Activated CD4-positive, alpha-beta T cell treated with anti-CD3 and anti-CD28 coated beads, Interleukin-2, amount 10 ng/mL, durations not matched to agents 7 days and 5 days (primary cell): ENCODE data around the gene TBC1D10B. TPM values are rescaled to one million over a fixed set of nuclear protein-coding genes. Genes with fewer than 3 reads are reported as not detected.
A peak's percentile ranks its signal among the peaks of the same experiment; 100 is the strongest.

Experiments used
- CTCF ChIA-PET: fragments of 350-600 bp; sonication (Branson Sonifier 250); formaldehyde crosslinking; loops from one replicate; lab custom pipeline; 2021; ENCODE audit warnings: antibody characterized with exemption; lab: Charles Lee
- POLR2A ChIA-PET: fragments of 350-600 bp; sonication (Branson Sonifier 250); formaldehyde crosslinking; loops from one replicate; lab custom pipeline; 2021; ENCODE audit warnings: antibody characterized with exemption; lab: Charles Lee
- DNase-seq: peaks from one replicate; pipeline ENCODE4 v3.0.0-alpha.2; 2020
- H3K27ac Mint-ChIP-seq: one replicate; pipeline ENCODE4 v1.8.0; 2021; ENCODE audit warnings: mild to moderate bottlenecking, moderate library complexity, mixed read lengths
- H3K27me3 Mint-ChIP-seq: one replicate; pipeline ENCODE4 v1.8.0; 2021; ENCODE audit warnings: mixed read lengths
- H3K36me3 Mint-ChIP-seq: one replicate; pipeline ENCODE4 v1.8.0; 2021; ENCODE audit warnings: low read depth, mixed read lengths
- H3K4me1 Mint-ChIP-seq: one replicate; pipeline ENCODE4 v1.8.0; 2021; ENCODE audit warnings: mixed read lengths
- H3K4me3 Mint-ChIP-seq: one replicate; pipeline ENCODE4 v1.8.0; 2021; ENCODE audit warnings: mild to moderate bottlenecking, moderate library complexity, mixed read lengths
- H3K9me3 Mint-ChIP-seq: one replicate; pipeline ENCODE4 v1.8.0; 2021; ENCODE audit warnings: mixed read lengths
- total RNA-seq, 2 experiments: library from RNA; stranded (reverse); gene quantifications; one replicate each; pipeline ENCODE4 v1.2.3, GENCODE V29; 2021

Gene TBC1D10B
- total RNA-seq, 2 experiments from 2014 or later = 63.9 to 69.9 TPM

DNA sequence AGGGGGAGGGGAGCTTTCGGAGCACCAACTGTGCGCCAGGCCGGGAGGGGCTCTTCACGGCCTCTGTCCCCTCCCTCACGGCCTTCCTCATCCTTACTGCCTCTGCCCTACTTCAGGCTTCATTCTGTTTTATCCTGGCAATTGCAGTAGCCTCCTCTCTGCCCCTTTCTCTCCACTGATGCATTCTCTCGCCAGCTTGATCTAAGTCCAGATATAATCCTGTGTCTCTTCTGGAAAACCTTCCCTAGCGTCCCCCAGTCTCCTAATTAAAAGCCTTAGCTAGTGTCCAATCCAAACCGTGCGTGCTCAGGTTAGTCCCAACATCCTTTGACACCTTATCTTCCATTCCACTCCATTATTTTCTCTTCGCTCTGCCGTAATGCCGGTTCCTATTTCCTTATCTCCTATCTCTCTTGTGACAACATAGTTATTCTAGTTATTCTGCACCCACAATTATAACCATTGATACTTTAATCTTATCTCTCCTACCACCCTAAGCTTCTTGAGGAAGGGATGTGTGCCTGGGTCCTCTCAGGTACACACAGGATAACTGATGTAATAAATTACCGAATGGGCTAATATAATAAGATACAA, 25.8 kb upstream of the TBC1D10B start:
- Mint-ChIP-seq H3K36me3 (peaks cover 22% of the 10 kb centered on the region), H3K4me1 (peaks cover 44% of the 10 kb centered on the region), H3K27ac (peak overlapping the region; percentile 87), H3K9me3 (no peaks in the 10 kb centered on the region), H3K4me3 (peak overlapping the region; percentile 95), H3K27me3 (no peaks in the 10 kb centered on the region)
- DNase-seq = no peak
- CTCF ChIA-PET = interaction anchor here (0.6 to 2.6 kb wide), 12 partner anchors 9 to 298 kb away, joined by 3 to 24 read pairs (median 4); partner anchors contain the start of genes DCTPP1, MYL11, SEPTIN1 and TBC1D10B
- POLR2A ChIA-PET = interaction anchor here (1.5 kb wide), 1 partner anchor 14 kb away, joined by 9 read pairs; the partner anchor contains the start of gene SEPTIN1

DNA sequence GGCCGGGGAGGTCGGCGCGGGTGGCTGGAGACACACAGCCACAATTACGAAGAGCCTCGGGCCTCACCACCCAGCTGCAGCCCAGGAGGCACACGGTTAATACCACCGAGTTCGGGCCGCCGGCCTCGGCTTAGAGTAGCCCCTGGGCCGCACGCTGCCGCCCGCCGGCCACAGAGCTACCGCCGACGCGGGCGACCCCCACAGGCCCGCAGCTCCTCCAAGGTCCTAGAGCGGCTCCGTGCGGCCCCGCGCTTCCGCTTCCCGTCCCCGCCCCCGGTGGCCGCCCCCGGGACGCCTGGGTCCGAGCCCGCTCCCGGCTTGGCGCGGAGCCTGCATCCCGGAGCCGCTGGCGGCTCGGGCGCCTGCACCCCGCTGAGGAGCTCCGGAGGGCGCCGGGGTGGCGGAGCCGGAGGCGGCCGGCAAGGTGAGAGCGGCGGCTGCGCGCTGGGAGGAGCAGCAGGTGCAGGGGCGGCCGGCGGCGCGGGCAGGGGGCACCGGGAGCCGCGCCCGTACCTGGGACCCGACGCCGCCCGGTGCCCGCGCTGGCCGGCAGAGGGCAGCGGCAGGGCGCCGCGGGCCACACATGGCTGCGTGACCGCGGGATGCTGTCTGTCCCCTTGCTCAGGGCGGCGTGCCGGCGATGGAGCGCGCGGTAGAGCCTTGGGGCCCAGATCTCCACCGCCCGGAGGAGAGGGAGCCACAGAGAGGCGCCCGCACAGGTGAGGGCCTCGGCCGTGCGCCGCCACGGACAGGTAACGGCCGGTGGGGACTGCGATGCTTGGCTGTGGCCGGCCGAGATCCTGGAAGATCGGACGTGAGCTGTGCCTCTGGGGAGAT, 25.1 kb upstream of the TBC1D10B start, which contains the start of gene ZNF48:
Gene ZNF48, plus strand, starts transcription at position 266 of the 837 bp plus-strand sequence. Its CDS starts 375 bp downstream, at position 641.
- H3K27ac Mint-ChIP-seq = peak within 1 kb of the TSS; percentile 87
- no peaks in the 10 kb centered on the region for H3K27me3 Mint-ChIP-seq
- DNase-seq = peak; percentile 38
- H3K9me3 Mint-ChIP-seq = no peaks in the 10 kb centered on the region
- peaks cover 38% of the 10 kb centered on the region for H3K4me1 Mint-ChIP-seq
- H3K4me3 Mint-ChIP-seq = peak within 1 kb of the TSS; percentile 95
- ChIA-PET POLR2A (interaction anchor here (0.7 to 1.5 kb wide), 2 partner anchors 13 to 40 kb away, joined by 3 to 9 read pairs; partner anchors contain the start of genes CD2BP2 and SEPTIN1), CTCF (interaction anchor here (0.6 to 2.6 kb wide), 13 partner anchors 9 to 299 kb away, joined by 3 to 24 read pairs (median 4); partner anchors contain the start of genes DCTPP1, MYL11, SEPTIN1 and TBC1D10B)
- H3K36me3 Mint-ChIP-seq = peaks cover 22% of the 10 kb centered on the region

- Mint-ChIP-seq H3K27ac (peak overlapping the region; percentile 60), H3K27me3 (no peaks in the 10 kb centered on the region), H3K9me3 (no peaks in the 10 kb centered on the region), H3K36me3 (peaks cover 22% of the 10 kb centered on the region), H3K4me3 (peak overlapping the region; percentile 80), H3K4me1 (peaks cover 35% of the 10 kb centered on the region)
- POLR2A ChIA-PET = interaction anchor here (0.7 to 1.5 kb wide), 2 partner anchors 12 to 40 kb away, joined by 3 to 9 read pairs; partner anchors contain the start of genes CD2BP2 and SEPTIN1
- no peak for DNase-seq
- CTCF ChIA-PET = interaction anchor here (0.6 to 2.6 kb wide), 9 partner anchors 10 to 299 kb away, joined by 3 to 24 read pairs (median 5); partner anchors contain the start of genes SEPTIN1, TBC1D10B and ZNF771
Measured at GRCh38 chr16:30394592-30395154, 24.4 kb upstream of the TBC1D10B start.

- peak overlapping the region; percentile 90 for H3K27ac Mint-ChIP-seq
- no peaks in the 10 kb centered on the region for H3K9me3 Mint-ChIP-seq
- peaks cover 33% of the 10 kb centered on the region for H3K36me3 Mint-ChIP-seq
- H3K27me3 Mint-ChIP-seq = no peaks in the 10 kb centered on the region
- CTCF ChIA-PET = interaction anchor here (1.0 to 2.8 kb wide), 12 partner anchors 10 to 49 kb away, joined by 3 to 21 read pairs (median 7); partner anchors contain the start of genes CD2BP2, DCTPP1, ZNF48 and ZNF771
- POLR2A ChIA-PET = no interaction called here
- H3K4me3 Mint-ChIP-seq = peak overlapping the region; percentile 90
- no peak for DNase-seq
- peaks cover 49% of the 10 kb centered on the region for H3K4me1 Mint-ChIP-seq
Measured at GRCh38 chr16:30383521-30383920, 13.2 kb upstream of the TBC1D10B start.

GRCh38 chr16:30382111-30382881, 12.0 kb upstream of the TBC1D10B start, which contains the start of gene SEPTIN1:
SEPTIN1 (minus strand) TSS chr16:30382561; CDS start chr16:30382542, 19 bp downstream.
- peaks cover 41% of the 10 kb centered on the region for H3K36me3 Mint-ChIP-seq
- ChIA-PET CTCF (interaction anchor here (0.8 to 2.8 kb wide), 15 partner anchors 9 to 233 kb away, joined by 3 to 21 read pairs (median 6); partner anchors contain the start of genes DCTPP1, ZNF48 and ZNF771), POLR2A (interaction anchor here (0.6 to 1.2 kb wide), 4 partner anchors 11 to 250 kb away, joined by 3 to 9 read pairs (median 4); partner anchors contain the start of gene ZNF48)

GRCh38 chr16:30381291-30382041, 11.2 kb upstream of the TBC1D10B start:
- H3K9me3 Mint-ChIP-seq = no peaks in the 10 kb centered on the region
- peaks cover 66% of the 10 kb centered on the region for H3K4me1 Mint-ChIP-seq
- peak overlapping the region; percentile 90 for H3K4me3 Mint-ChIP-seq
- peaks cover 43% of the 10 kb centered on the region for H3K36me3 Mint-ChIP-seq
- ChIA-PET POLR2A (no interaction called here), CTCF (interaction anchor here (1.5 to 2.8 kb wide), 4 partner anchors 10 to 234 kb away, joined by 3 to 13 read pairs (median 7); partner anchors contain the start of gene ZNF48)
- H3K27me3 Mint-ChIP-seq = no peaks in the 10 kb centered on the region
- peak overlapping the region; percentile 90 for H3K27ac Mint-ChIP-seq
- peak; percentile 52 for DNase-seq

More at GRCh38 chr16:30382111-30382881, 12.0 kb upstream of the TBC1D10B start, which contains the start of gene SEPTIN1:
- H3K4me1 Mint-ChIP-seq = peaks cover 59% of the 10 kb centered on the region
- DNase-seq = peak; percentile 87
- peak within 1 kb of the TSS; percentile 90 for H3K27ac Mint-ChIP-seq
- no peaks in the 10 kb centered on the region for H3K27me3 Mint-ChIP-seq
- no peaks in the 10 kb centered on the region for H3K9me3 Mint-ChIP-seq
- peak within 1 kb of the TSS; percentile 90 for H3K4me3 Mint-ChIP-seq

DNA sequence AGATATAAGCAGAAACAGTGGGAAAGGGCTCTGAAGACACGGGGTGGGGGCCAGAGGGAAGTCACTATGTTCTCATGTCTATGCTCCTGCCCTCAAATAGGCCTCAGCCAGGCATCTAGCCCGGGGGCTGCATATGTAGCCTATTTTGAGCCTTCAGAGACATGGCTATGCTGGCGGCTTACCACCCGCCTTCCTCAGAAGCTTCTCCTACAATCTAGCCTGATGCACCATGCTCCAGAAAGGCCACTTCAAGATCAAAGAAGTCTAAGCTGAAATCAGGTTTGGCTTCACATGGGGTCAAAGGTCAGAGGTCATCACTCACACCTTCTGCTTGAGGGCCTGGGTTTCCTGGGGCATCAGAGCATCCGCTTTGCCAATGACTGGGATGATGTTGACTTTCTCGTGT, 10.5 kb upstream of the TBC1D10B start:
- no peaks in the 10 kb centered on the region for H3K9me3 Mint-ChIP-seq
- peak overlapping the region; percentile 90 for H3K4me3 Mint-ChIP-seq
- ChIA-PET CTCF (interaction anchor here (1.2 to 1.5 kb wide), 2 partner anchors 10 to 12 kb away, joined by 3 to 5 read pairs; no protein-coding TSS in a partner anchor), POLR2A (no interaction called here)
- H3K36me3 Mint-ChIP-seq = peaks cover 43% of the 10 kb centered on the region
- H3K27ac Mint-ChIP-seq = peak overlapping the region; percentile 90
- no peak for DNase-seq
- no peaks in the 10 kb centered on the region for H3K27me3 Mint-ChIP-seq
- H3K4me1 Mint-ChIP-seq = peaks cover 67% of the 10 kb centered on the region

DNA sequence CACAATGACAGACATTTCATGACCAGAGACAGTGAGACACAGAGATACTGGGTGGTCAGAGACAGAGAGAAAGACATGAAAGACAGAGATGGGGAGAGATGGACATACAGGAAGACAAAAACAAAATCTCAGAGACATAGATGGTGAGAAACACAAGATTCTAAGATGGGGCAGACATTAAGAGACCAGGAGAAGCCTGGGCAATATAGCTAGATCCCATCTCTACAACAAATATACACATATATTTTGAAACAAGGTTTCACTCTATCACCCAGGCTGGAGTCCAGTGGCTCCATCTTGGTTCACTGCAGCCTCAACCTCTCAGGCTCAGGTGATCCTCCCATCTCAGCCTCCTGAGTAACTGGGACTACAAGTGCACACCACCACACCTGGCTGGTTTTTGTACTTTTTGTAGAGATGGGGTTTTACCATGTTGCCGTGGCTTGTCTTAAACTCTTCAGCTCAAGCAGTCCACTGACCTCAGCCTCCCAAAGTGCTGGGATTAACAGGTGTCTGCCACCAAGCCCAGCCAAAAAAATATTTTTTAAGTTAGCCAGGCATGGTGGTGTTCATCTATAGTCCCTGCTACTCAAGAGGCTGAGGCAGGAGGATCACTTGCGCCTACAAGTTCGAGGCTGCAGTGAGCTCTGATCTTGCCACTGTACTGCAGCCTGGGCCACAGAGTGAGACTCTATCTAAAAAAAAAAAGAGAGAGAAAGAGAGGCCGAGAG, 9.9 kb upstream of the TBC1D10B start:
- ChIA-PET POLR2A (no interaction called here), CTCF (interaction anchor here (0.5 to 1.5 kb wide), 3 partner anchors 9 to 41 kb away, joined by 3 to 5 read pairs (median 4); no protein-coding TSS in a partner anchor)
- peaks cover 65% of the 10 kb centered on the region for H3K4me1 Mint-ChIP-seq
- no peaks in the 10 kb centered on the region for H3K9me3 Mint-ChIP-seq
- peaks cover 43% of the 10 kb centered on the region for H3K36me3 Mint-ChIP-seq
- no peaks in the 10 kb centered on the region for H3K27me3 Mint-ChIP-seq
- peak overlapping the region; percentile 100 for H3K27ac Mint-ChIP-seq
- DNase-seq = no peak
- peak overlapping the region; percentile 90 for H3K4me3 Mint-ChIP-seq

DNA sequence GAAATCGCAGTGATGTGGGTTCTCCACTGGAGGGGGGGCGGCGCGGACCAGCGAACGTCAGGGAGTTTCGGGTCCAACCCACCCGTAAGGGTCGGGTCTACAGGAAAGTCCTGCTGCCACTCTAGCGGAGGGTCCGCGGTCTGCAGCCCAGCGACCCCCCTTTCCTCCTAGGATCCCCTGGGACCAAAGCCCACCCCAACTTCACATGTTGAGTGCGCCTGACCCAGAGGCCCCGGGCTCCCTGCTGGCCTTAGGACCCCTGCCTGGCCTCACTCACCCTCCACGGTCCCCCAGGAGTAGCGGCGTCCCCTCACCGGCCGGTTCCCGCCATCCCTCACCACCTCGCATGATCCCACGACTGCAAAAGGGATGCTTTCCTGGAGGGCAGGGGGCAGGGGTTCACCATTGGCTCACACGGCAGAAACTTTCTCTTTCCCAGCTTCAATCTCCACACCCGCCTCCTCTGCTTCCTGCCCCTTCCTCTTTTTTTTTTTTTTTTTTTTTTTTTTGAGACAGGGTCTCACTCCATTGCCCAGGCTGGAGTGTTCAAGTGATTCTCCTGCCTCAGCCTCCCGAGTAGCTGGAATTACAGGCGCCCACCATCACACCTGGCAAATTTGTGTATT, 9.0 kb upstream of the TBC1D10B start:
- Mint-ChIP-seq H3K4me1 (peaks cover 62% of the 10 kb centered on the region), H3K27me3 (no peaks in the 10 kb centered on the region), H3K27ac (peak overlapping the region; percentile 100), H3K4me3 (peak overlapping the region; percentile 90), H3K36me3 (peaks cover 43% of the 10 kb centered on the region), H3K9me3 (no peaks in the 10 kb centered on the region)
- ChIA-PET CTCF (no interaction called here), POLR2A (no interaction called here)
- DNase-seq = no peak
